ENCODE data around the gene LAP3. TPM values are rescaled to one million over a fixed set of nuclear protein-coding genes. Genes with fewer than 3 reads are reported as not detected.
A peak's percentile ranks its signal among the peaks of the same experiment; 100 is the strongest.

Gene LAP3
- total RNA-seq, 6 experiments from 2014 or later, result 54.4 to 56.3 (median 55.7) TPM

DNA sequence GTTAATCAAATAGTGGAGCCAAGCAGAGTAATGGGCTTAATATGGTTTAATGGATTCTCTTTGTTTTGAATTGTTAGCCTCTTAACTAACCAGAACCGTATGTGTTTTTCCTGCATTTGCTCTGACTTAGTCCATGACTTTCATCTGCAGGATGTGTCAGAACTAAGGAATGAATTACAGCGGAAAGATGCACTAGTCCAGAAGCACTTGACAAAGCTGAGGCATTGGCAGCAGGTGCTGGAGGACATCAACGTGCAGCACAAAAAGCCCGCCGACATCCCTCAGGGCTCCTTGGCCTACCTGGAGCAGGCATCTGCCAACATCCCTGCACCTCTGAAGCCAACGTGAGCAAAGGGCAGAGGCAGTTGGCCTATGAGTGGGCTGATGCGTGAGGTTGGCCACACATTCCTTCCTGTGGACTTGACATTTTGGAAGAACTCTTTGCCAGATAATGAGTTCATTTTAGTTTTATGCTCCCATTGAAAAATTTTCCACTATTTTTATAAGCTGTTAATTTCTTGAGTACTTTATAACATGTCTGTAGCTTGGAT, 46.5 kb downstream of the LAP3 start:
- Mint-ChIP-seq H3K27ac (peak overlapping the region; percentile 17; the same call in 1 of the 2 replicates), H3K36me3 (ENCODE audit: low read depth) (peaks cover 61% of the 10 kb centered on the region), H3K27me3 (ENCODE audit: insufficient read depth) (no peaks in the 10 kb centered on the region; the same call in 1 of the 2 replicates), H3K4me1 (ENCODE audit: low read depth) (peaks cover 42% of the 10 kb centered on the region), H3K9me3 (no peaks in the 10 kb centered on the region), H3K4me3 (no peak overlapping the region)
- TF ChIP-seq, protein P1, sequence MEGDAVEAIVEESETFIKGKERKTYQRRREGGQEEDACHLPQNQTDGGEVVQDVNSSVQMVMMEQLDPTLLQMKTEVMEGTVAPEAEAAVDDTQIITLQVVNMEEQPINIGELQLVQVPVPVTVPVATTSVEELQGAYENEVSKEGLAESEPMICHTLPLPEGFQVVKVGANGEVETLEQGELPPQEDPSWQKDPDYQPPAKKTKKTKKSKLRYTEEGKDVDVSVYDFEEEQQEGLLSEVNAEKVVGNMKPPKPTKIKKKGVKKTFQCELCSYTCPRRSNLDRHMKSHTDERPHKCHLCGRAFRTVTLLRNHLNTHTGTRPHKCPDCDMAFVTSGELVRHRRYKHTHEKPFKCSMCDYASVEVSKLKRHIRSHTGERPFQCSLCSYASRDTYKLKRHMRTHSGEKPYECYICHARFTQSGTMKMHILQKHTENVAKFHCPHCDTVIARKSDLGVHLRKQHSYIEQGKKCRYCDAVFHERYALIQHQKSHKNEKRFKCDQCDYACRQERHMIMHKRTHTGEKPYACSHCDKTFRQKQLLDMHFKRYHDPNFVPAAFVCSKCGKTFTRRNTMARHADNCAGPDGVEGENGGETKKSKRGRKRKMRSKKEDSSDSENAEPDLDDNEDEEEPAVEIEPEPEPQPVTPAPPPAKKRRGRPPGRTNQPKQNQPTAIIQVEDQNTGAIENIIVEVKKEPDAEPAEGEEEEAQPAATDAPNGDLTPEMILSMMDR (IDR thresholded peaks at IDR 0.05), result no peak
- peak; percentile 47 for DNase-seq

DNA sequence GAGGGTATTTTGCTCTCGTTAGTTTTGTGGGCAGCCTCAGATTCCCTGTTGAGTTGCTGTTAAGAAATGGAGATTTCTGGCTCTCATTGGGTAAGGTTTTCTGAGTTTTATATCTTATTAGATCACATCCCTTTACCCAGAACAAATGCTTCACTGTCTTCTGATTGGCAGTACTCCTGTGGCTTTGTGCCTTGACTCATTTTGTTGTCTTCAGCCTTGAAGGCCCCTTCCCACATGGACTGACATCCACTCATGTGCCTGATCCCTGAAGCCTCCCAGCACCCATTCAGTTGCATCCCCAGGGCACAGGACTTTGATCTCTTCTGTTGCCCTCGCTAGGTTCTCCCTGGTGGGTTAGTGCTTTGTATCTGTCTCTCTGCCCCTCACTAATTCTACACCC, 47.8 kb downstream of the LAP3 start:
- TF ChIP-seq, protein P1 (IDR thresholded peaks at IDR 0.05), result no peak
- Mint-ChIP-seq H3K36me3 (ENCODE audit: low read depth) (peaks cover 63% of the 10 kb centered on the region), H3K4me3 (no peak overlapping the region), H3K27me3 (ENCODE audit: insufficient read depth) (no peaks in the 10 kb centered on the region; the same call in 1 of the 2 replicates), H3K27ac (peak overlapping the region; percentile 52; the same call in 1 of the 2 replicates), H3K4me1 (ENCODE audit: low read depth) (peaks cover 29% of the 10 kb centered on the region), H3K9me3 (no peaks in the 10 kb centered on the region)
- no peak for DNase-seq

DNA sequence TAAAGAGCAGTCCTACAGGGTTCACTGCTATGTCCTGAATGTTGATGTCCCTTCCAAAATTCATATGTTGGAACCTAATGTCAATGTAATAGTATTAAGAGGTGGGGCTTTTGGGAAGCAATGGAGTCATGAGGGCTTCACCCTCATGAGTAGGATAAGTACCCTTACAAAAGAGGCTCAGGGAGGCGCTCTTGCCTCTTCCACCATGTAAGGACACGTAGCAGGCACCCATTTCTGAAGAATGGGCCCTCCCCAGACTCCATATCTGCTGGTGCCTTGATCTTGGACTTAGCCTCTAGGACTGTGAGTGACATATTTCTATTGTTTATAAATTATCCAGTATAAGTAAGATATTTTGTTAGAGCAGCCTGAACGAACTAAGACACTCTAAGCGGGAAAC, 53.2 kb downstream of the LAP3 start:
- H3K9me3 Mint-ChIP-seq, result no peaks in the 10 kb centered on the region
- H3K27me3 Mint-ChIP-seq (ENCODE audit: insufficient read depth), result no peaks in the 10 kb centered on the region; the same call in 1 of the 2 replicates
- no peaks in the 10 kb centered on the region for H3K4me1 Mint-ChIP-seq (ENCODE audit: low read depth)
- peaks cover 41% of the 10 kb centered on the region for H3K36me3 Mint-ChIP-seq (ENCODE audit: low read depth)
- H3K4me3 Mint-ChIP-seq, result no peak overlapping the region
- no peak overlapping the region for H3K27ac Mint-ChIP-seq
- TF ChIP-seq, protein P1 (IDR thresholded peaks at IDR 0.05), result no peak
- DNase-seq, result no peak

DNA sequence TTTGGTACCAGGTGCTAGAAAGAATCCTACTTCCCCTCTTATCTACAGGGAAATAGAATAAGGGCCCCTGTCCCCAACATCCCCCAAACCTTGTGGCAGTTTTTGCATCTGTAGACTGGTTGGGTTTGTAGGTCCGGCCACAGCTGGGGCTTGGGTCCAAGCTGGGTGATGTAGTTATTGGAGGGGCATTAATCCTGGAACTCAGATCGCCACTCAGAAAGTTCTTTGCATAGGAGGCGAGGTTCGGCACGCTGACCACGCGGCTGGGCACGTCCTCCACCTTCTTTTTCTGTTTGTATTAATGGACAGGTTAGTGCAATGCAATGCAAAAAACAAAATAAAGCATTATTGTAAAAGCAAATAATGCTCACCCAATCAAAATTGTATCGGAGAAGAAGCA, 56.6 kb downstream of the LAP3 start:
- Mint-ChIP-seq H3K9me3 (no peaks in the 10 kb centered on the region), H3K4me3 (no peak overlapping the region), H3K27me3 (ENCODE audit: insufficient read depth) (no peaks in the 10 kb centered on the region; the same call in 1 of the 2 replicates), H3K4me1 (ENCODE audit: low read depth) (no peaks in the 10 kb centered on the region), H3K27ac (no peak overlapping the region), H3K36me3 (ENCODE audit: low read depth) (peaks cover 16% of the 10 kb centered on the region; the same call in 1 of the 2 replicates)
- no peak for DNase-seq
- TF ChIP-seq, protein P1 (IDR thresholded peaks at IDR 0.05), result no peak

DNA sequence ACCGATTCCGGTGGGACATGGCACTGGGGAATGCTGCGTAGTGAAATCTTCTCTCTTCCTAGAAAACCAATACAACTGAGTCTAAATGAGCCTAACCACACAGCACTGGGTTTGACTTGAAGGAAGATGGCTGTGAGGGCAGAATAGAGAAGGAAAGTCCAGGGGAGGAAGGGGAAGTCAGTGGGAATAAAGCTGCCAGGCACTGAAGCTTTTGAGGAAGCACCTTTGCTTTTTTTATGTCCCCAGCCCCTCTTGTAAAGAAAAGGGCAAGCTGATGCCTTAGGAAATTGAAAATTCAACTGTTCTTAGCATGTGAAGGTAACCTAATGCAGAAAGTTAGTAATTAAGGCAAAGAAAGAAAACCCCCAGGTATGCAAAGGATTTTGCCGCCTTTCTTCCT, 58.1 kb downstream of the LAP3 start:
- H3K27ac Mint-ChIP-seq, result no peak overlapping the region
- H3K9me3 Mint-ChIP-seq, result no peaks in the 10 kb centered on the region
- TF ChIP-seq, protein P1 (IDR thresholded peaks at IDR 0.05), result no peak
- peaks cover 15% of the 10 kb centered on the region; the same call in 1 of the 2 replicates for H3K36me3 Mint-ChIP-seq (ENCODE audit: low read depth)
- H3K27me3 Mint-ChIP-seq (ENCODE audit: insufficient read depth), result no peaks in the 10 kb centered on the region
- H3K4me3 Mint-ChIP-seq, result no peak overlapping the region
- H3K4me1 Mint-ChIP-seq (ENCODE audit: low read depth), result no peaks in the 10 kb centered on the region
- DNase-seq, result no peak
